ENCODE measurements around the gene EXOC6B. TPM values are rescaled to one million over a fixed set of nuclear protein-coding genes. Genes with fewer than 3 reads are reported as not detected.

Gene EXOC6B
- total RNA-seq, 1 donor from 2014 or later: 33.0 TPM

- no peak for TF ChIP-seq CTCF (IDR thresholded peaks at IDR 0.05)
- no peak for ATAC-seq
- intact Hi-C loops (cut with DNase I): no loop called here
Measured at GRCh38 chr2:72554381-72554780, 271.5 kb downstream of the EXOC6B start.

GRCh38 chr2:72548081-72548764 is 277.6 kb downstream of the EXOC6B start:
- no peak for ATAC-seq
- no peak for DNase-seq
- TF ChIP-seq CTCF (IDR thresholded peaks at IDR 0.05): no peak
- peaks cover 4% of the 10 kb centered on the region for H3K4me1 ChIP-seq
- no peaks in the 10 kb centered on the region for H3K27me3 ChIP-seq (ENCODE audit: low read depth)
- H3K9me3 ChIP-seq: no peaks in the 10 kb centered on the region
- intact Hi-C loops (cut with DNase I): no loop called here
- H3K36me3 ChIP-seq: no peaks in the 10 kb centered on the region
- no peak overlapping the region for H3K4me3 ChIP-seq
- H3K27ac ChIP-seq: no peak overlapping the region

More at GRCh38 chr2:72554381-72554780, 271.5 kb downstream of the EXOC6B start:
- Histone ChIP-seq H3K27me3 (ENCODE audit: low read depth) (no peaks in the 10 kb centered on the region), H3K36me3 (no peaks in the 10 kb centered on the region), H3K27ac (no peak overlapping the region), H3K4me1 (no peaks in the 10 kb centered on the region), H3K4me3 (no peak overlapping the region), H3K9me3 (peaks cover 6% of the 10 kb centered on the region)
- DNase-seq: no peak

GRCh38 chr2:72545790-72546189 is 280.0 kb downstream of the EXOC6B start:
- Histone ChIP-seq H3K36me3 (no peaks in the 10 kb centered on the region), H3K4me1 (peaks cover 4% of the 10 kb centered on the region), H3K27me3 (ENCODE audit: low read depth) (no peaks in the 10 kb centered on the region), H3K9me3 (no peaks in the 10 kb centered on the region), H3K27ac (no peak overlapping the region), H3K4me3 (no peak overlapping the region)
- DNase-seq (no peak), ATAC-seq (no peak)
- intact Hi-C loops (cut with DNase I): no loop called here
- no peak for TF ChIP-seq CTCF (IDR thresholded peaks at IDR 0.05)

- DNase-seq: no peak
- Histone ChIP-seq H3K27me3 (ENCODE audit: low read depth) (no peaks in the 10 kb centered on the region), H3K4me1 (peaks cover 4% of the 10 kb centered on the region), H3K9me3 (no peaks in the 10 kb centered on the region), H3K4me3 (no peak overlapping the region), H3K27ac (no peak overlapping the region), H3K36me3 (no peaks in the 10 kb centered on the region)
- ATAC-seq: no peak
- TF ChIP-seq CTCF (IDR thresholded peaks at IDR 0.05): no peak
- intact Hi-C loops (cut with DNase I): no loop called here
Measured at GRCh38 chr2:72544554-72544953, 281.3 kb downstream of the EXOC6B start.

- Histone ChIP-seq H3K27me3 (ENCODE audit: low read depth) (no peaks in the 10 kb centered on the region), H3K4me3 (no peak overlapping the region), H3K36me3 (no peaks in the 10 kb centered on the region), H3K4me1 (peaks cover 4% of the 10 kb centered on the region), H3K9me3 (no peaks in the 10 kb centered on the region), H3K27ac (no peak overlapping the region)
- ATAC-seq: no peak
- no peak for TF ChIP-seq CTCF (IDR thresholded peaks at IDR 0.05)
- DNase-seq: no peak
- intact Hi-C loops (cut with DNase I): no loop called here
Measured at GRCh38 chr2:72543497-72544216, 282.2 kb downstream of the EXOC6B start.

Data from lower lobe of right lung (tissue), 2 donors.